WERI-Rb-1 (cell line): ENCODE measurements around the gene CABP4.

Experiments
- DNase-seq: peaks from one replicate; pipeline ENCODE4 v3.0.0-alpha.2; 2020
- H3K27ac ChIP-seq: fragments of 250-450 bp; sonication (Bioruptor Pico); 2 replicates; pipeline ENCODE4 v1.5.1; 2020; ENCODE audit warnings: mild to moderate bottlenecking, moderate library complexity
- H3K27me3 ChIP-seq: fragments of 250-450 bp; sonication (Bioruptor Pico); 2 replicates; pipeline ENCODE4 v1.5.1; 2021; ENCODE audit warnings: mild to moderate bottlenecking, low read depth, moderate library complexity; ENCODE audit not compliant: insufficient read depth, severe bottlenecking
- H3K36me3 ChIP-seq: fragments of 250-450 bp; sonication (Bioruptor Pico); 2 replicates; pipeline ENCODE4 v1.5.1; 2020; ENCODE audit warnings: mild to moderate bottlenecking, moderate library complexity
- H3K4me3 ChIP-seq: 2 replicates; pipeline ENCODE4 v1.5.1; 2011; ENCODE audit warnings: low read depth, mild to moderate bottlenecking, control low read depth, low read length
- H3K9me3 ChIP-seq: fragments of 250-450 bp; sonication (Bioruptor Pico); 2 replicates; pipeline ENCODE4 v1.5.1; 2021; ENCODE audit warnings: mild to moderate bottlenecking, moderate library complexity; ENCODE audit not compliant: severe bottlenecking
- TF ChIP-seq, protein P1 (sequence below): IDR thresholded peaks from 2 replicates; pipeline ENCODE4 v1.5.1; 2011; ENCODE audit warnings: low read depth, mild to moderate bottlenecking, control low read depth, inconsistent platforms, low read length

Gene CABP4

DNA sequence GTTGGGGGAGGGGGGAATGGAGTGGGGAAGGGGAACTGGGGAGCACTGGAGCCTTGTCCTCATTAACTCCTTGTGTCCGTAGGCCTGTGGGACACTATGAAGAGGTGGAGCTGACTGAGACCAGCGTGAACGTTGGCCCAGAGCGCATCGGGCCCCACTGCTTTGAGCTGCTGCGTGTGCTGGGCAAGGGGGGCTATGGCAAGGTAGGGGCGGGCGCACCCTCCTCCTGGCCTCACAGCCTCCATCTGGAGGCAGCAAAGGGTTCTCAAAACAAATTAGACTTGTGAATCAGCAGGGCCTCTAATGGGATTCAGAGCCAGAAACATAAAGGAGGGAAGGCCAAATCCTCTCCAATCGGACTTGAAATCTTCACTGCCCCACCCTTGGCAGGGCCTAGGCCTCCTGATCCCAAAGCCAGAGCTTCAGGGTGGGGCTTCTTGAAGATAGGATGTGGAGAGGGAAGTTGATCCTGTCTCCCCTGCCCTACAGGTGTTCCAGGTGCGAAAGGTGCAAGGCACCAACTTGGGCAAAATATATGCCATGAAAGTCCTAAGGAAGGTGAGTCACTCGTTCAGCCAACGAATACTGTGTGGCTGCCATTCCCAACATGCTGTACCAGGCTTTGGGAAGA is 26.0 kb upstream of the CABP4 start:
- Histone ChIP-seq H3K36me3 (peaks cover 47% of the 10 kb centered on the region), H3K4me3 (peak overlapping the region; percentile 81)
- no peak for DNase-seq

DNA sequence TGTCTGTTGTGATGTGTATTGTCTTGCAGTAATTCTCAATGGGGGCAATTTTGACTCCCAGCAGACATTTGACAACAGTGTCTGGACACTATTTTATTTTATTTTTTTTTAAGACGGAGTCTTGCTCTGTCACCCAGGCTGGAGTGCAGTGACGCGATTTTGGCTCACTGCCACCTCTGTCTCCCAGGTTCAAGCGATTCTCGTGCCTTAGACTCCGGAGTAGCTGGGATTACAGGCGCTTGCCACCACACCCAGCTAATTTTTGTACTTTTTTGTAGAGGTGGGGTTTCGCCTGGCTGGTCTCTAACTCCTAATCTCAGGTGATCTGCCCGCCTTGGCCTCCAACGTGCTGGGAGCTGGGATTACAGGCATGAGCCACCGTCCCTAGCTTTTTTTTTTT is 25.4 kb upstream of the CABP4 start:
- TF ChIP-seq, protein P1, sequence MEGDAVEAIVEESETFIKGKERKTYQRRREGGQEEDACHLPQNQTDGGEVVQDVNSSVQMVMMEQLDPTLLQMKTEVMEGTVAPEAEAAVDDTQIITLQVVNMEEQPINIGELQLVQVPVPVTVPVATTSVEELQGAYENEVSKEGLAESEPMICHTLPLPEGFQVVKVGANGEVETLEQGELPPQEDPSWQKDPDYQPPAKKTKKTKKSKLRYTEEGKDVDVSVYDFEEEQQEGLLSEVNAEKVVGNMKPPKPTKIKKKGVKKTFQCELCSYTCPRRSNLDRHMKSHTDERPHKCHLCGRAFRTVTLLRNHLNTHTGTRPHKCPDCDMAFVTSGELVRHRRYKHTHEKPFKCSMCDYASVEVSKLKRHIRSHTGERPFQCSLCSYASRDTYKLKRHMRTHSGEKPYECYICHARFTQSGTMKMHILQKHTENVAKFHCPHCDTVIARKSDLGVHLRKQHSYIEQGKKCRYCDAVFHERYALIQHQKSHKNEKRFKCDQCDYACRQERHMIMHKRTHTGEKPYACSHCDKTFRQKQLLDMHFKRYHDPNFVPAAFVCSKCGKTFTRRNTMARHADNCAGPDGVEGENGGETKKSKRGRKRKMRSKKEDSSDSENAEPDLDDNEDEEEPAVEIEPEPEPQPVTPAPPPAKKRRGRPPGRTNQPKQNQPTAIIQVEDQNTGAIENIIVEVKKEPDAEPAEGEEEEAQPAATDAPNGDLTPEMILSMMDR = no peak

More for the DNA sequence above, 26.0 kb upstream of the CABP4 start:
- H3K9me3 ChIP-seq = no peaks in the 10 kb centered on the region
- TF ChIP-seq, protein P1 = no peak
- peak overlapping the region; percentile 79; the same call in 1 of the 2 replicates for H3K27ac ChIP-seq
- no peaks in the 10 kb centered on the region for H3K27me3 ChIP-seq

DNA sequence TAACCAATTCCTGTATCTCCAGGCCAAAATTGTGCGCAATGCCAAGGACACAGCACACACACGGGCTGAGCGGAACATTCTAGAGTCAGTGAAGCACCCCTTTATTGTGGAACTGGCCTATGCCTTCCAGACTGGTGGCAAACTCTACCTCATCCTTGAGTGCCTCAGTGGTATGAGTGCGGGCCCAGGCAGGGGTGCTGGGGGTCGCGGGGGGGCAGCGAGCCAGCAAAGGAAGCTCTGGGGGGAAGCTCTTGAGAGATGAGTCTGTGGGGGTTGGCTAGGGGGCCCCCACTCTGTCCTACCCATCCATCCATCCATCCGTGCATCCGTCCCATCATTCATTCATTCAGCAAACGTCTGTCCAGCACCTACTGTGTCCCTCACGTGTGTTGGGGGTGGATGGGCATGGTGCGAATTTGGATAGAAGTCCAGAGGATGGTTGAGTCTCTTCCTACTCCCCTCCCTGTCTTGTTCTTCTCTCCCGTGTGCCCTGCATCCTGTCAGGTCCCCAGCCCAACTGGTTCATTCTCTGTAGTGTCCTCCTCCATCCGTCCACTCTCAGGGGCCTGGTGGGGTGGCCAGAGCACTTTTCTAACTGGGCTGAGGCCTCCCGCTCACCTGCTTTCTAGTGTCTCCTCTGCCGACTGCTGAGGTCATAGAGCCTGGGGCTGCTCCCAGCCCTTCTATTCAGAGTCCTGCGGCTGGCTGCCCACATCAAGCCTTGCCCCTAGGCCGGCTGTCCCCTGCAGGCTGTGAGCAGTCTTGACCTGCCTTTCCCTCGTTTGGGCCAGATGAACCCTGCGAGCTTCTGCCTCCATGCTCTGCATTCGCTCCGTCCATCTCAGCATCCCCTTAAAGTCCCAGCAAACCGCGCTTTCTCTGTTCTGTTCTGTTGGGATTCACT is 23.6 kb upstream of the CABP4 start:
- TF ChIP-seq, protein P1 = no peak
- Histone ChIP-seq H3K4me3 (no peak overlapping the region), H3K27ac (no peak overlapping the region), H3K9me3 (no peaks in the 10 kb centered on the region), H3K27me3 (no peaks in the 10 kb centered on the region), H3K36me3 (peaks cover 68% of the 10 kb centered on the region)
- DNase-seq = no peak

More for the DNA sequence above, 25.4 kb upstream of the CABP4 start:
- peaks cover 52% of the 10 kb centered on the region for H3K36me3 ChIP-seq
- no peaks in the 10 kb centered on the region for H3K27me3 ChIP-seq
- H3K4me3 ChIP-seq = no peak overlapping the region
- no peaks in the 10 kb centered on the region for H3K9me3 ChIP-seq
- H3K27ac ChIP-seq = no peak overlapping the region
- no peak for DNase-seq

DNA sequence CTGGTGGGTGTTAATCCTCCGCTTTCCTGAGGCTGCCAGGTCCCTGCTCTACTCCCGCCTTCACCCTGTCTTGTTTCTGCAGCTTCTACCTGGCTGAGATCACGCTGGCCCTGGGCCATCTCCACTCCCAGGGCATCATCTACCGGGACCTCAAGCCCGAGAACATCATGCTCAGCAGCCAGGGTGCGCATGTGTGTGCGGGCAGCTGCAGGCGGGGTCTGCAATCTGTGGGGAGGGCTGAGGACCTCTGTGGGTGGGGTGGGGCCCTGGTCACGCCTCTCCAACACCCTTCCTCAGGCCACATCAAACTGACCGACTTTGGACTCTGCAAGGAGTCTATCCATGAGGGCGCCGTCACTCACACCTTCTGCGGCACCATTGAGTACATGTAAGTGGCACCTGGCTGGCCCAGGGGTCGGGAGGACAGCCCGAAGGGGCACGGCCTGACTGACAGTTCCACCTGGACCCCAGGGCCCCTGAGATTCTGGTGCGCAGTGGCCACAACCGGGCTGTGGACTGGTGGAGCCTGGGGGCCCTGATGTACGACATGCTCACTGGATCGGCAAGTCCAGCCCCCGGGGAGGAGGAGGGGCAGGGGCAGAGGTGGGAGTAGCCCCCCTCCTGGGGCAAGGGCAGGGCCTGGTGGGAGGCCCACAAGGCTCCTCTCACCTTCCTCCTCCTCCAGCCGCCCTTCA is 22.4 kb upstream of the CABP4 start:
- DNase-seq = no peak
- no peak overlapping the region for H3K27ac ChIP-seq
- no peak overlapping the region for H3K4me3 ChIP-seq
- TF ChIP-seq, protein P1 = no peak
- H3K9me3 ChIP-seq = no peaks in the 10 kb centered on the region
- no peaks in the 10 kb centered on the region for H3K27me3 ChIP-seq
- H3K36me3 ChIP-seq = peaks cover 73% of the 10 kb centered on the region

DNA sequence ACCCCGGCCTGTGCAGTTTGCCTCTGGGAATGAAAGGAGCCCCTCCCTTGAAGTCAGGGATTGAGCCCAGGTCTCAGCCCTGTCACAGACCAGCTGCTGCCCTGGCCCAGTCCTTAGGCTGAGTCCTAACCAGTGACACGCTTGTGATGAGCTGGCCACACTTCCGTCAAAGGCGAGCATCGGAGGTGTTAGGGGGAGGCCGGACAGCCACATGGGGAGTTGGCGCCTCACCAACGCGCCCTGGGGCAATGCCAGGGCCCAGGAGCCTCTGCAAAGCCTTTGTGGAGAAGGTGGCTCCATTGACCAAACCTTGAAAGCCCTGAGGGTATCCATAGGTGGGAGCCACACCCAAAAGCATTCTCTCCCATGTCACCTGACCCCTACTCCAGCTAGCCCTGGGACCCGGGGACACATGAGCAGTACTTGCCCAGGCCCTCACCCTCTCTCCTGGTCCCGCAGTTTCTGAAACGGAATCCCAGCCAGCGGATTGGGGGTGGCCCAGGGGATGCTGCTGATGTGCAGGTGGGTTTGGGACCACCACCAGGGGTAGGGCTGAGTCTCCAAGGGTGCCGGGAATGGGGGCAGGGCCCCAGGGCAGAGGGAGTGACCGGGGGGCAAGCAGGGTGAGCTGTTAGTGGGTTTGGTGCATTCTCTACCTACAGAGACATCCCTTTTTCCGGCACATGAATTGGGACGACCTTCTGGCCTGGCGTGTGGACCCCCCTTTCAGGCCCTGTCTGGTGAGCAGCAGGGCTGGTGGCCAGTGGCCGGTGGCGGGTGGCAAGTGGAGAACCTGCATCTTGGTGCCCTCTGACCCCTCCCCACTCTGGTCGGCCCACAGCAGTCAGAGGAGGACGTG is 21.4 kb upstream of the CABP4 start:
- Histone ChIP-seq H3K9me3 (no peaks in the 10 kb centered on the region), H3K27me3 (no peaks in the 10 kb centered on the region), H3K4me3 (no peak overlapping the region), H3K27ac (no peak overlapping the region), H3K36me3 (peaks cover 79% of the 10 kb centered on the region)
- TF ChIP-seq, protein P1 = no peak
- DNase-seq = no peak
